ENCODE data around the gene SRP9.

GRCh38 chr1:225738763-225739162 is 38.9 kb upstream of the SRP9 start:
- TF ChIP-seq CTCF (IDR thresholded peaks at IDR 0.05) (no peak), POLR2A (IDR thresholded peaks at IDR 0.05) (no peak)
